Neutrophil (primary cell): Measurements from ENCODE around the gene CLEC11A.

Experiments used
- H3K27ac ChIP-seq: fragments of 200-600 bp; sonication (generic); 2 replicates; pipeline ENCODE4 v1.5.1; 2016; ENCODE audit warnings: mild to moderate bottlenecking, moderate library complexity
- H3K27me3 ChIP-seq: fragments of 200-600 bp; sonication (generic); 2 replicates; pipeline ENCODE4 v1.6.0; 2016; ENCODE audit warnings: mild to moderate bottlenecking
- H3K36me3 ChIP-seq: fragments of 200-600 bp; sonication (generic); 2 replicates; pipeline ENCODE4 v1.5.1; 2017
- H3K4me1 ChIP-seq, 2 experiments: fragments of 200-600 bp in 1 of 2; sonication (generic) in 1 of 2; 1 replicate in 1 of 2; 2 replicates in 1 of 2; pipeline versions ENCODE4 v1.5.1 to v1.6.1; 2013 to 2016; ENCODE audit warnings: low read depth in 1 of 2, low read length in 1 of 2, mild to moderate bottlenecking in 1 of 2, moderate library complexity in 1 of 2; ENCODE audit not compliant: control insufficient read depth in 1 of 2, insufficient read depth in 1 of 2
- H3K4me3 ChIP-seq, 2 experiments: fragments of 200-600 bp in 1 of 2; sonication (generic) in 1 of 2; 1 replicate in 1 of 2; 2 replicates in 1 of 2; pipeline ENCODE4 v1.5.1; 2013 to 2016; ENCODE audit warnings: low read depth in 1 of 2, low read length in 1 of 2, mild to moderate bottlenecking in 1 of 2, moderate library complexity in 1 of 2
- H3K9me3 ChIP-seq: fragments of 200-600 bp; sonication (generic); 2 replicates; pipeline ENCODE4 v1.5.1; 2016
- TF ChIP-seq, protein P1 (sequence below): fragments of 200-600 bp; sonication (generic); IDR thresholded peaks from 2 replicates; pipeline ENCODE4 v1.5.1; 2016; ENCODE audit warnings: antibody characterized with exemption

CLEC11A gene

DNA sequence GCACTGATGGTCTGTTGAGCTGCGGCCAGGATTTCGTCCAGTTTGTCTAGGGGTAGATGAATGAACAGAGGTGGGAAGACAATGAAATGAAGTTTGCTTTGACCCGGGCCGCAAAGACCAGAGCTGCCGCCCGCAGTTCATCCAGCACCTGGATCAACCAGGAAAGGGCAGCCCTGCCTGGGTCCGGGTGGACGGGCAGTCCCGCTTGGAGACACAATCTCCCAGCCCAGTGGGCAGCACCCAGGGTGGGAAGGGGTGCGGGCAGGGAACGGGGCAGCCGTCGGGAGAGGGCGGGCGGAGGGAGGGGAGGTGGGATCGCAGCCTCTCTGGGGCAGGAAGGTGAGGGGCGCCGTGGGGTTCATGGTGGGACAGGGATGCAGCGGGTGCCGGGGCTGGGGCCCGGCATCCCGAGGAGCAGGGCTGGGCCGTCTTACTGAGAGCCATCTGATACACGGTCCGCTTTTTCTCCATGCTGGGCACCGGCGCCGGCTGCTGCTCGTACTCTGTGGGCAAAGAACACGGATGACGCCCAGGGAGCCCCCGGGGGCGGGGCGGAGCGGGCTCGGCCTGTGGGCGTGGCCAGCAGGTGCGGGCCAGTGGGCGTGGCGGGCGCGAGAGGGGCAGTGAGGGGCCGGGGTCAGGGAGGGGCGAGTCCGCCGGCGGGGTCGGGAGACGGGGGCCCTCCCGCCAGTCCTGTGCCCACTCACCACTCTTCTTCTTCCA is 36.7 kb upstream of the CLEC11A start:
- TF ChIP-seq, protein P1, sequence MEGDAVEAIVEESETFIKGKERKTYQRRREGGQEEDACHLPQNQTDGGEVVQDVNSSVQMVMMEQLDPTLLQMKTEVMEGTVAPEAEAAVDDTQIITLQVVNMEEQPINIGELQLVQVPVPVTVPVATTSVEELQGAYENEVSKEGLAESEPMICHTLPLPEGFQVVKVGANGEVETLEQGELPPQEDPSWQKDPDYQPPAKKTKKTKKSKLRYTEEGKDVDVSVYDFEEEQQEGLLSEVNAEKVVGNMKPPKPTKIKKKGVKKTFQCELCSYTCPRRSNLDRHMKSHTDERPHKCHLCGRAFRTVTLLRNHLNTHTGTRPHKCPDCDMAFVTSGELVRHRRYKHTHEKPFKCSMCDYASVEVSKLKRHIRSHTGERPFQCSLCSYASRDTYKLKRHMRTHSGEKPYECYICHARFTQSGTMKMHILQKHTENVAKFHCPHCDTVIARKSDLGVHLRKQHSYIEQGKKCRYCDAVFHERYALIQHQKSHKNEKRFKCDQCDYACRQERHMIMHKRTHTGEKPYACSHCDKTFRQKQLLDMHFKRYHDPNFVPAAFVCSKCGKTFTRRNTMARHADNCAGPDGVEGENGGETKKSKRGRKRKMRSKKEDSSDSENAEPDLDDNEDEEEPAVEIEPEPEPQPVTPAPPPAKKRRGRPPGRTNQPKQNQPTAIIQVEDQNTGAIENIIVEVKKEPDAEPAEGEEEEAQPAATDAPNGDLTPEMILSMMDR, result no peak
- Histone ChIP-seq H3K4me1 (no peaks in the 10 kb centered on the region), H3K27me3 (peaks cover 96% of the 10 kb centered on the region), H3K36me3 (no peaks in the 10 kb centered on the region), H3K9me3 (no peaks in the 10 kb centered on the region), H3K4me3 (no peak overlapping the region), H3K27ac (no peak overlapping the region)

DNA sequence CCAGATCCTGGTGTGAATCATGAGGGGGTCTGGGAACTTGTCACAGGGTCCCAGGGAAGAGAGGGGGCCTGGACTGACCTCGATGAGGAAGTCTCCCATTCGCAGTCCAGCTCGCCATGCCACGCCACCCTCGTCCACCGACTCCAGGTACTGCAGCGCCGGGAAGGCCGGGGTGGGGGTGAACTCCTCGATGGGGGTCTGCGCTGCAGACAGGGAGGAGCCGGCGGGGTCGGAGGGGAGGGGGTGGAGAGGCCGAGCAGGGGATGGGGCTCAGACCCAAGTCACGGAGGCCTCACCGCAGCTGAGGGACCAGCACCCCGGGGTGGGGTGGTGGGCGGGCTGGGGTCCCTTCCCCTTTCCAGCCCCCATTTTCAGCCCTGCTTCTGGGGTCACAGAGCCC is 34.4 kb upstream of the CLEC11A start:
- Histone ChIP-seq H3K27ac (no peak overlapping the region), H3K36me3 (no peaks in the 10 kb centered on the region), H3K27me3 (peaks cover 99% of the 10 kb centered on the region), H3K9me3 (no peaks in the 10 kb centered on the region), H3K4me3 (no peak overlapping the region), H3K4me1 (no peaks in the 10 kb centered on the region)
- TF ChIP-seq, protein P1, result no peak

DNA sequence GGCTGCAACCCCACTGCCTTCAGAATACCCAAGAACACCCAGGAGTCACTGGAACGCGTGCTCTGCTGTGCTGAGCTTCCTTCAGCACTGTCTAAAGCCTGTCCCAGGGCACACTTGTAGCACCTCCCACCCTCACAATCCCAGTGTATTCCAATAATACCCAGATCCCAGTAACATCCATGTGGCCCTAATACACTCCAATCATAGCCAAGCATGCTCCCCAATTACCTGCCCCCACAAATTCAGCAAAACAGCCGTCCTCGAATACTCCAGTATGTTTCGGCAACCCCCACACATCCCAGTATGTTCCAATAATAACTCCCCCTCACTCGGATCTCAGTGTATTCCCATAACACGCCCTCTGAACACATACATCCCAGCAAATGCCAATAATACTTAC is 32.7 kb upstream of the CLEC11A start:
- Histone ChIP-seq H3K4me3 (no peak overlapping the region), H3K36me3 (no peaks in the 10 kb centered on the region), H3K27ac (no peak overlapping the region), H3K27me3 (peaks cover 99% of the 10 kb centered on the region), H3K9me3 (no peaks in the 10 kb centered on the region), H3K4me1 (no peaks in the 10 kb centered on the region)
- TF ChIP-seq, protein P1, result no peak

DNA sequence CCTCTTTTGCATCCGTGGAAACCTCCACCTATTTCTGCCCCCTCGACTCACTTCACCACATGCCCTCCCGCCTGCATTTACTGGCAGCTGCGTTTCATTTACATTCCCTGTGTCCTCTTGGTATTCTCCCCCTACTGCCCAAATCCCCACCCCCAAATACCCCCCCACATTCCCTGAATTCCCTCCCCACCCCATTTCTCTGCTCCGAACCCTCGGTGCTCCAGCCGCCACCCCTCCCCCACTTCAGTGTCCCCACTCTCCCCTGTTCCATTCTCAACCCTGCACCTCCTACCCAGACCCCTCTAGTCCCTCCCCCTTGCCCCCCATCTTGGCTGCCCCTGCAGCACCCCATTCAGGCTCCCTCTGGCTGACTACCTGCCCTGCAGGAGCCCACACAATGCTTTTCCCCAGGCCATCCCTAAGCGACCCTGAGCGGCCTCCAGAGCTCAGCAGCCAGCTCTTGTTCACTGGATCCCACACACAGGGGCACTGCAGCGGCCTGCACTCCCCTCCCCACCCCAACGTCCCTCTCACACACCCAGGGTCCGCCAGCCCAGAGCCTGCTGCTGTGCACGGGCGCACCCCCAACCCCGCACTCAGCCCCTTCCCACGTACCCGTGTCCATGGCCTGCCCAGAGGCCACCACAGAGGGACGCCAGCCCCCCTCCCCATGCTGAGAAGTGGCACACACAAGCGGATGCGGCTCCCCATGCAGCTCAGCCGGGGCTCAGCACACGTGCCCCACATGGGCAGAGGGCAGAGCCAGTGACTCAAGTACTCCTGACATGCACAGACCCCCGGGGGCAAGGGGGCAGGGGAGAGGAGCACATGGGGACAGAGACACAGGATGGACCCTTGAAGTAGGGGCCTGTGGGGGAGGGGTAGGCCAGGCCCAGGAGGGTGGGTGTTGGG is 29.8 kb upstream of the CLEC11A start:
- no peak overlapping the region for H3K4me3 ChIP-seq
- no peaks in the 10 kb centered on the region for H3K4me1 ChIP-seq
- no peak overlapping the region for H3K27ac ChIP-seq
- TF ChIP-seq, protein P1, result no peak
- H3K9me3 ChIP-seq, result no peaks in the 10 kb centered on the region
- peaks cover 100% of the 10 kb centered on the region for H3K27me3 ChIP-seq
- H3K36me3 ChIP-seq, result no peaks in the 10 kb centered on the region

- H3K9me3 ChIP-seq, result no peaks in the 10 kb centered on the region
- no peaks in the 10 kb centered on the region for H3K4me1 ChIP-seq
- TF ChIP-seq, protein P1, result no peak
- no peaks in the 10 kb centered on the region for H3K36me3 ChIP-seq
- H3K4me3 ChIP-seq, result no peak overlapping the region
- no peak overlapping the region for H3K27ac ChIP-seq
- peaks cover 100% of the 10 kb centered on the region for H3K27me3 ChIP-seq
Measured at GRCh38 chr19:50694815-50695145, 28.4 kb upstream of the CLEC11A start.
